Tibial nerve (tissue), 4 donors: Measurements from ENCODE around the gene KCNQ1. TPM values are rescaled to one million over a fixed set of nuclear protein-coding genes. Genes with fewer than 3 reads are reported as not detected.

Experiments
- DNase-seq, 2 donors: peaks; one replicate each; pipeline ENCODE4 v3.0.0-alpha.2; 2019; ENCODE audit warnings: low spot score in 2 of 2
- H3K27ac ChIP-seq, 4 donors: fragments of 200-600 bp; sonication (generic) in 3 of 4; one replicate each; pipeline ENCODE4 v1.5.1; 2017 to 2019; ENCODE audit warnings: mild to moderate bottlenecking in 1 of 4
- H3K27me3 ChIP-seq, 2 donors: fragments of 200-600 bp; sonication (generic) in 1 of 2; one replicate each; pipeline versions ENCODE4 v1.5.1 to v1.6.0; 2017 to 2019
- H3K36me3 ChIP-seq, 3 donors: fragments of 200-600 bp; sonication (generic); one replicate each; pipeline ENCODE4 v1.5.1; 2018 to 2019
- H3K4me1 ChIP-seq, 4 donors: fragments of 200-600 bp; sonication (generic) in 3 of 4; one replicate each; pipeline ENCODE4 v1.5.1; 2017 to 2019
- H3K4me3 ChIP-seq, 4 donors: fragments of 200-600 bp; sonication (generic) in 3 of 4; one replicate each; pipeline ENCODE4 v1.5.1; 2017 to 2019; ENCODE audit warnings: mild to moderate bottlenecking in 1 of 4, moderate library complexity in 1 of 4
- H3K9me3 ChIP-seq, 4 donors: fragments of 200-600 bp; sonication (generic) in 3 of 4; one replicate each; pipeline ENCODE4 v1.5.1; 2017 to 2019
- EP300 ChIP-seq, 2 donors: sonication (generic); formaldehyde crosslinking; IDR thresholded peaks; one replicate each; pipeline ENCODE4 v1.6.1; 2017; ENCODE audit warnings: antibody characterized with exemption in 2 of 2, mild to moderate bottlenecking in 1 of 2
- POLR2A ChIP-seq, 2 donors: fragments of 450-650 bp; IDR thresholded peaks; one replicate each; pipeline ENCODE4 v1.6.1; 2017; ENCODE audit warnings: antibody characterized with exemption in 2 of 2, mild to moderate bottlenecking in 2 of 2, moderate library complexity in 2 of 2
- WGBS, 2 donors: methylation state at CpG; one replicate each; pipeline ENCODE4 v1.1.5; 2018; 5-methylcytosine and 5-hydroxymethylcytosine counted together
- total RNA-seq, 4 donors: library from RNA; depleted of rRNA; stranded (reverse); fragments of >200 nt; gene quantifications; one replicate each; pipeline ENCODE4 v1.1.0, GENCODE V29; 2016
- TF ChIP-seq, protein P1 (sequence below), 5 experiments: fragments of 200-600 bp in 3 of 5; fragments of 450-650 bp in 2 of 5; sonication (generic) in 3 of 5; IDR thresholded peaks; one replicate each; pipeline ENCODE4 v1.5.1; 2016 to 2019; ENCODE audit warnings: antibody characterized with exemption in 5 of 5, mild to moderate bottlenecking in 3 of 5, moderate library complexity in 2 of 5

Gene KCNQ1
- total RNA-seq, 4 donors from 2014 or later = 3.5 to 11.4 (median 7.5) TPM

DNA sequence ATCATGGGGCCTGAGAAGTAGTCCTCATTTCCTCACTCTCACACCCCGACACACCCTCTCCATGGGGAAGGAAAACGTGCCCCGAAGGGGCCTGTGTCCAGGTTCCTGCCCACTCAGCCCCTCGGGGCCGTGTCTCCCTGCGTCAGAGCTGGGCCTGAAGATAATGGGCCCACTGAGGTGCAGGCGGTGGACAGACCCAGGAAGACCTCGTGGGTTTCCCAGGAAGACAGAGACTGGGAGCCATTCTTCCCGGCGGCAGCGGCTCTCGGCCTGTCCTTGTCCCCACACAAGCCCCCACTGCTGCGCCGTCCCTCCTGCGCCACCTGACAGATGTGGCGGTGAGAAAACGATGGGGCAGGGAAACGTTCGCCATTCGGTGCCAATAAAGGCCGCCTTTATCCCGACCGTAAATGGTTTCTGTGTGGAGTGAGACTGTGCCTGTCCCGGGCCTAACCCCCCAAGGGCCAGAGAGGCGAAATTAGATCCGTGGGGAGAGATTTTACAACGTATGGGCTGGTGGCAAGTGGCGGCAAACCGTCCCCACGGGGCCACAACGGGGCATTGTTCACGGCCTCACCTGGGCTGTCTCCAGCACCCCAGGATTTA, 351.8 kb downstream of the KCNQ1 start:
- Histone ChIP-seq H3K36me3 (no peaks in the 10 kb centered on the region), H3K9me3 (peaks cover 0 to 6% (median 0%) of the 10 kb centered on the region in 4 donors), H3K4me3 (no peak overlapping the region), H3K27ac (no peak overlapping the region), H3K4me1 (peaks cover 0 to 9% (median 1%) of the 10 kb centered on the region in 4 donors), H3K27me3 (no peaks in the 10 kb centered on the region)
- peak in 1 of 2 donors; percentile 12 for DNase-seq
- 73 to 82% methylated on average over 30 to 32 of the region's 32 CpGs for WGBS, 2 donors
- TF ChIP-seq EP300 (IDR thresholded peaks at IDR 0.05) (no peak), POLR2A (IDR thresholded peaks at IDR 0.05) (no peak)
- TF ChIP-seq, protein P1, sequence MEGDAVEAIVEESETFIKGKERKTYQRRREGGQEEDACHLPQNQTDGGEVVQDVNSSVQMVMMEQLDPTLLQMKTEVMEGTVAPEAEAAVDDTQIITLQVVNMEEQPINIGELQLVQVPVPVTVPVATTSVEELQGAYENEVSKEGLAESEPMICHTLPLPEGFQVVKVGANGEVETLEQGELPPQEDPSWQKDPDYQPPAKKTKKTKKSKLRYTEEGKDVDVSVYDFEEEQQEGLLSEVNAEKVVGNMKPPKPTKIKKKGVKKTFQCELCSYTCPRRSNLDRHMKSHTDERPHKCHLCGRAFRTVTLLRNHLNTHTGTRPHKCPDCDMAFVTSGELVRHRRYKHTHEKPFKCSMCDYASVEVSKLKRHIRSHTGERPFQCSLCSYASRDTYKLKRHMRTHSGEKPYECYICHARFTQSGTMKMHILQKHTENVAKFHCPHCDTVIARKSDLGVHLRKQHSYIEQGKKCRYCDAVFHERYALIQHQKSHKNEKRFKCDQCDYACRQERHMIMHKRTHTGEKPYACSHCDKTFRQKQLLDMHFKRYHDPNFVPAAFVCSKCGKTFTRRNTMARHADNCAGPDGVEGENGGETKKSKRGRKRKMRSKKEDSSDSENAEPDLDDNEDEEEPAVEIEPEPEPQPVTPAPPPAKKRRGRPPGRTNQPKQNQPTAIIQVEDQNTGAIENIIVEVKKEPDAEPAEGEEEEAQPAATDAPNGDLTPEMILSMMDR (IDR thresholded peaks at IDR 0.05) = no peak

DNA sequence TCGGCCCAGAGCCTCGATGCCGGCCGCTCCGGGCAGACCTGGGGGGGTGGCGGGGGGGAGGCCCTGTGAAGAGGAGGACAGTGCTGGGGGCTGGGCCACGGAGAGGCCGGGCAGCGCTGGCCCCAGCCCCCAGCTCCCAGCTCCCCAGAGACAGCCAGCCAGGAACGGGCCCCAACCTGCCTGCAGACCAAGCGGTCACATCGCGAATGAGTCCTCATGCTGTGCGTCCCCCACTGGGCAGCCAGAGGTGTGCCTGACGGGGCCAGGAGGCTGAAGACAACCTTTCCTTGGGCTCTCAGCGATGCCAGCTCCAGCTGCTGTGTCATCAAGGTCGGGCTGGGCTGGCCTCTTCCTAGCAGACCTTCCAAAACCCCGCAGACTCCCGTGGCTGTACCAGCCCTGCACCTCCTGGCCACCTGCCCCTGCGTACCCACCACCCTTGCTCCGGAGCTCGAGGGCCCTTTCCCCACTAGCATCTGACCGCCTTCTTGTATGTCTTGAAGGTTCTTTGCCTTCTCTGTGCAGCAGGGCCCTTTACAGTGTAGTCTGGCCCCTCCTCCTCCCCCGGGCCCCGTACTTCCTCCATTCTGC, 352.4 kb downstream of the KCNQ1 start:
- Histone ChIP-seq H3K9me3 (peaks cover 0 to 6% (median 0%) of the 10 kb centered on the region in 4 donors), H3K27ac (no peak overlapping the region), H3K27me3 (no peaks in the 10 kb centered on the region), H3K36me3 (no peaks in the 10 kb centered on the region), H3K4me1 (peaks cover 0 to 5% (median 0%) of the 10 kb centered on the region in 4 donors), H3K4me3 (no peak overlapping the region)
- 87 to 90% methylated on average over 24 to 25 of the region's 25 CpGs for WGBS, 2 donors
- TF ChIP-seq EP300 (IDR thresholded peaks at IDR 0.05) (no peak), POLR2A (IDR thresholded peaks at IDR 0.05) (no peak)
- TF ChIP-seq, protein P1 (IDR thresholded peaks at IDR 0.05) = no peak
- DNase-seq = peak in 1 of 2 donors; percentile 12

DNA sequence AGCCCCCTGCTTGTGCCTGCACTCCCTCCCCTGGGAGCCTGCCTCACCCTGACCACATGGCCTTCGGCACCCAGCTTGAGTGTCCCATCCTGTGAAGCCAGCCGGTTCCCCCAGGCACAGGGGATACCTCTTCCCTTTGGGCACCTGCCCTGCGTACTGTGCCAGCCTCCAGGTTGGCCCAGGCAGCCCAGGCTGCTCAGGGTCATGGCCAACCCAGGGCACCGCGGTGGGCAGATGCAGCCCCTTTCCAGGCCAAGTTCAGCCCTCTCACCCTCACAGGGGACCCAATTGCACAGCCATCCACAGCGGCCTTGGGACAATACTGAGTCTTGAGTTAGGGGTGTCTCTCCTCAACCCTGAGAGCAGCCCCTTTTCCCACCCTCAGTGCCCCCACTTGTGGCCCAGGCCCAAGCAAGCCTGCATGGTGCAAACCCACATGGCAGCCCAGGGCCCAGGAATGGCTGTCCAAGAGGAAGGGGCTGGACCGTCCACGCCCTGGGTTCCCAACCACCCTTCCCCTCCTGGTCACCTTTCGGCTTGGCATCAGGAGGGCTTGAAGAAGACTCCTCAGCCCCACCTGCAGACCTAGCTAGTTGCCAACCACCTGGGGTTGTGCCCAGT, 353.0 kb downstream of the KCNQ1 start:
- Histone ChIP-seq H3K27me3 (no peaks in the 10 kb centered on the region), H3K36me3 (no peaks in the 10 kb centered on the region), H3K27ac (no peak overlapping the region), H3K4me1 (peaks cover 0 to 8% (median 0%) of the 10 kb centered on the region in 4 donors), H3K9me3 (peaks cover 0 to 6% (median 0%) of the 10 kb centered on the region in 4 donors), H3K4me3 (no peak overlapping the region)
- WGBS, 2 donors = 97% methylated on average over 6 to 7 of the region's 9 CpGs
- TF ChIP-seq POLR2A (IDR thresholded peaks at IDR 0.05) = no peak
- TF ChIP-seq EP300 (IDR thresholded peaks at IDR 0.05) = no peak
- TF ChIP-seq, protein P1 (IDR thresholded peaks at IDR 0.05) = no peak
- DNase-seq = no peak

DNA sequence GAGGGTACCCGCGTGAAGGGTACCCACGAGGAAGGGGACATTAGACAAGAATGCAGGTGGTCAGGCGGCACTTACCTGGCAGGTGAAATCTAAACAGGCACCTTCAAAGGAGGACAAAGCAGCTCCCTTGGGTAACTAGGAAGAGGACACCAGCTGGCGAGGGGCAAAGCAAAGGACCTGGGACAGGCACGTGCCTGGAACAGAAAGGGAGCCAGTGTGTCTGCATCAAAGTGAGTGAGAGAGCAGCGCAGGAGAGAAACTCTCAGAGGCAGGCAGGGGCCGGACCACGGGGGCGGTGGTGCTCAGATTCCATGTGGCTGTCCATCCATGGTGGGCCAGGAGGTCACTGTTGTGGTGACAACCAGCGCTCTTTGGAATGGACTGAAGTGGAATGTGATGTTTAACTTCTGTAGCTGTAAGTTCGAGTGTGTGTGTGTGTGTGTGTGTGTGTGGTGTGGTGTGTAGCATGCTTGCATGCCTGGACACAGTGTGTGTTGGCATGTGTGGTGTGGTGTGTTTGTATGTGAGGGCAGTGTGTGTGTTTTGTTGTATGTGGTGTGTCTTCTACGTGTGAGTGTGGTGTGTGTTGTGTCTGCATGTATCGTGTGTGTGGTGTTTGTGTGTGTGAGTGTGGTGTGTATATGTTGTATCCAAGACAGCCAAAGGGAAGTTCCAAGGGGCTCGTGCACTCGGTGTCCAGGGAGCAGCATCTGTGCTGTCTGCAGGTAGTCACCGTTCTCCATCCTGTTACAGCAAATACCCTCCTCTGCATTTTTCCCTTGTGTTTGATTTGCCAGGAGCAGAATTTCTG, 354.3 kb downstream of the KCNQ1 start:
- H3K4me3 ChIP-seq = no peak overlapping the region
- no peaks in the 10 kb centered on the region for H3K36me3 ChIP-seq
- H3K9me3 ChIP-seq = peaks cover 0 to 6% (median 0%) of the 10 kb centered on the region in 4 donors
- TF ChIP-seq POLR2A (IDR thresholded peaks at IDR 0.05) (no peak), EP300 (IDR thresholded peaks at IDR 0.05) (no peak)
- TF ChIP-seq, protein P1 (IDR thresholded peaks at IDR 0.05) = no peak
- H3K4me1 ChIP-seq = peaks cover 0 to 8% (median 0%) of the 10 kb centered on the region in 4 donors
- DNase-seq = peak in 1 of 2 donors; percentile 7
- 84 to 86% methylated on average over 17 of the region's 17 CpGs for WGBS, 2 donors
- no peaks in the 10 kb centered on the region for H3K27me3 ChIP-seq
- H3K27ac ChIP-seq = no peak overlapping the region
